ENCODE data around the gene SLC29A3.

Gene SLC29A3

GRCh38 chr10:71306979-71307378 lies 12.1 kb upstream of the SLC29A3 start:
- TF ChIP-seq CTCF (IDR thresholded peaks at IDR 0.05): no peak

GRCh38 chr10:71307469-71308085 lies 11.5 kb upstream of the SLC29A3 start:
- no peak for TF ChIP-seq CTCF (IDR thresholded peaks at IDR 0.05)

- no peak for TF ChIP-seq CTCF (IDR thresholded peaks at IDR 0.05)
Measured at GRCh38 chr10:71308244-71308643, 10.8 kb upstream of the SLC29A3 start.

GRCh38 chr10:71308985-71309384 lies 10.1 kb upstream of the SLC29A3 start:
- TF ChIP-seq CTCF (IDR thresholded peaks at IDR 0.05): no peak

- no peak for TF ChIP-seq CTCF (IDR thresholded peaks at IDR 0.05)
Measured at GRCh38 chr10:71309919-71310318, 9.1 kb upstream of the SLC29A3 start.

GRCh38 chr10:71312220-71312619 lies 6.8 kb upstream of the SLC29A3 start:
- no peak for TF ChIP-seq CTCF (IDR thresholded peaks at IDR 0.05)

GRCh38 chr10:71312811-71313789 lies 6.0 kb upstream of the SLC29A3 start:
- TF ChIP-seq CTCF (IDR thresholded peaks at IDR 0.05): no peak
